SK-N-SH treated with all-trans-retinoic acid at 6 μM for 48 hours (cell line): ENCODE measurements around the gene ZNF474.

ENCODE experiments used
- ZC3H10 ChIP-seq: fragments of 250-450 bp; sonication (Bioruptor Pico); IDR thresholded peaks from 2 replicates; pipeline ENCODE4 v1.5.1; 2021; ENCODE audit warnings: mild to moderate bottlenecking, moderate library complexity
- ZFP30 ChIP-seq: fragments of 450-650 bp; formaldehyde crosslinking; IDR thresholded peaks from 2 replicates; pipeline ENCODE4 v1.5.0; 2022; ENCODE audit warnings: mild to moderate bottlenecking, moderate library complexity
- ZNF8 ChIP-seq: fragments of 450-650 bp; formaldehyde crosslinking; IDR thresholded peaks from 2 replicates; pipeline ENCODE4 v1.5.0; 2020; ENCODE audit warnings: mild to moderate bottlenecking, moderate library complexity
- TF ChIP-seq, protein P1 (sequence below): fragments of 250-450 bp; sonication (Bioruptor Pico); IDR thresholded peaks from 2 replicates; pipeline ENCODE4 v1.5.1; 2020; ENCODE audit warnings: low read depth, mild to moderate bottlenecking, moderate library complexity

DNA sequence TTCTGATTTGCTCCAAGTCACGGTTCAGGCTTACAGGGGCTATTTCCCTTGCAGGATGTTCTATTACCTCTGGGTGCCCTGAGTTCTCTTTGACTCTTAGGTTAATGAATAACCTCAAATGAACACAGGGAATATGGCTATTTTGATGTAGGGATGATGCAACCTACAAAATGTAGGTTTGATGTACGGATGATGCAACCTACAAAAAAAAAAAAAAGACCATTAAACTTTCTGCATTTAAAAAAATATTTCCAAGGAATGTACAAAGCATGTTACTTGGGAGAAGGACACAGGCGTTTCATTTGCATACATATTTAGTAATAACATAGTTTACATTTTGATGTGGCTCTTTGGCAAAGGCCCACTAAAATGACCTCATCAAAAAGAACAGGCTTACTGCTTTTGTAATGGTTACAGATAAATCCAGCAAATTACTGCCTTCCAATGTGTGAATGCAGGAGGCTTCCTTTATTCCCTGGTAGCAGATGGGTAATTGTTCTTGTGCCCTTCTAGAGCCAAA, 36.3 kb downstream of the ZNF474 start:
- TF ChIP-seq ZNF8 = no peak
- no peak for TF ChIP-seq ZC3H10 (CRISPR knock-in tag)
- TF ChIP-seq, protein P1, sequence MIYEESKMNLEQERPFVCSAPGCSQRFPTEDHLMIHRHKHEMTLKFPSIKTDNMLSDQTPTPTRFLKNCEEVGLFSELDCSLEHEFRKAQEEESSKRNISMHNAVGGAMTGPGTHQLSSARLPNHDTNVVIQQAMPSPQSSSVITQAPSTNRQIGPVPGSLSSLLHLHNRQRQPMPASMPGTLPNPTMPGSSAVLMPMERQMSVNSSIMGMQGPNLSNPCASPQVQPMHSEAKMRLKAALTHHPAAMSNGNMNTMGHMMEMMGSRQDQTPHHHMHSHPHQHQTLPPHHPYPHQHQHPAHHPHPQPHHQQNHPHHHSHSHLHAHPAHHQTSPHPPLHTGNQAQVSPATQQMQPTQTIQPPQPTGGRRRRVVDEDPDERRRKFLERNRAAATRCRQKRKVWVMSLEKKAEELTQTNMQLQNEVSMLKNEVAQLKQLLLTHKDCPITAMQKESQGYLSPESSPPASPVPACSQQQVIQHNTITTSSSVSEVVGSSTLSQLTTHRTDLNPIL (CRISPR knock-in tag) = no peak
- TF ChIP-seq ZFP30 (CRISPR knock-in tag) = no peak
